NCI-H69 (cell line): Measurements from ENCODE around the gene ZC3H13.

Experiments
- DNase-seq: peaks from one replicate; lab custom pipeline; 2025; lab: John Stamatoyannopoulos, UW

The ZC3H13 gene

DNA sequence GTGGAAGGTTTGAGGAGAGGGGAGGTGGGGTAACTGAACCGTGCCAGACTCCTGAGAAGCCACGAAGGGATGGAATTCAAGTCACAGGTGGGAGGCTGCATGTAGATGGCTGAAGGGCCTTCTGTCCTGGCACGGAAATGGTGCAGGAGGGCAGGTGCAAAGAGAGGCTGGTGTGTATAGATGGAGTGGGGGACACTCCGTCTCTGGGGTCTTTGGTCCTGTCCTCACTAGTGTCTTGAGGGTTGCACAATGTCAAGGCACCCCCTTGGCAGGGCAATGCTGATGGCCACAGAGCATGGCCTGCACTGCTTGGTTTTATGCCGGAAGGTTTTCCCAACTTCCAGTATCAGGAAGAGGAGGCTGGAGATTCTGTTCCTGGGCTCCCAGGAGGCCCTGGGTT is 118.3 kb downstream of the ZC3H13 start:
- DNase-seq = no peak

GRCh38 chr13:45933203-45933908 is 119.2 kb downstream of the ZC3H13 start:
- no peak for DNase-seq

DNA sequence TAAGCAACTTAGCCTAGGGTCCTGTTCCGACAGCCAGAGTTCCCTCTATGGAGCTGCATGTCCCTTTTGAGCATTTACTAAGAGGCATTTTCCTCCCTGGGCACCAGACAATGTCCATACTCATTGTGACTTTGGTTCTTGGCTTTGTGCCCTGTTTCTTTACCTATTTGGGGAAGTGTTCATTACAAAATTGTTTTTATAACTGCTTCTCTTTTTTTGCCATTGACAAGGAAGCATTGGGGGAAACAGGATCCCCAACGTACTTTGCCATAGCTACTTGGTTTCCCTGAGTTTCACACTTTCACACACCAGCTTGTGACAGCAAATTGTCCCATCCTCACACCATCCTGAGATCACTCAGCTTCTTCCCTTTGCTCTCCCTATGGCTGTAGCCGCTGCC is 119.9 kb downstream of the ZC3H13 start:
- DNase-seq = no peak

GRCh38 chr13:45932172-45932571 is 120.4 kb downstream of the ZC3H13 start:
- no peak for DNase-seq

DNA sequence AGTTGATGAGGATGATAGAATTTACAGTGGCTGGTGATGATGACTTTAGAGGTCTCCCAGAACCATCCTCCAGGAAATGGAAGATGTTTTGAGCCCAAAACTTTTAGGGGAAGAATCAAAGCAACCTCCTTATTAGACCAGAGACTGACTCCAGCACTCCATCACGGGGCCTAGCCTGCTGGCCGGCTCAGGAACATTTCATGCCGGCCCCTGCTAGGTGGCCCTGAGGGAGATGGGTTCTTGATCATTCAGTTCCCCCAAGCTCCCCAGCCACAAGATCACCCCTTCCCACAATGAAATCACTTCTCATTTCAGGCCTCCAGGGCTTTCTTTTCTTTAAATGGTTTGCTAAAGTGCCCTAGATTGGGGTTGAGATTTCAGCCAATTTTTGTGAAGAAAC is 121.3 kb downstream of the ZC3H13 start:
- DNase-seq = no peak

GRCh38 chr13:45930177-45930576 is 122.4 kb downstream of the ZC3H13 start:
- DNase-seq = no peak

DNA sequence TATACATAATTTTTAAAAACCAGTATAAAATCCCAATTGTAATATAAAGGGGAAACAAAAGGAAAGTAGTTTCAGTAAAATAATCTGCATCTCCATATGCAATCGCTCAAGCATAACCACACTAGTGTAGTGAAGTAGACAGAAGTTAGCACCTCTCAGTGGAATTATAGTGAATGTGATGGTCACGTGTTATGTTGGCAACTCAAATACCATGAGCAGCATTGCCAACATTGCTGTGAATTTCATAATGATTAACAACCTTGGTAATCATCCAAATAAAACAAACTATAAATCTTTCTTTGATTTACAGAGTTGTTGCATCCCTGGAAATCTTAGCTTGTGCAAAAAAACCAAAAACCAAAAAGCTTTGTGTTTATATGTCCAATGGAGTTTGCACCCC is 123.7 kb downstream of the ZC3H13 start:
- peak; percentile 16 for DNase-seq

- DNase-seq = no peak
These were observed 124.4 kb downstream of the ZC3H13 start for GRCh38 chr13:45928176-45928575.

- no peak for DNase-seq
These were observed 125.8 kb downstream of the ZC3H13 start for GRCh38 chr13:45926741-45927140.

DNA sequence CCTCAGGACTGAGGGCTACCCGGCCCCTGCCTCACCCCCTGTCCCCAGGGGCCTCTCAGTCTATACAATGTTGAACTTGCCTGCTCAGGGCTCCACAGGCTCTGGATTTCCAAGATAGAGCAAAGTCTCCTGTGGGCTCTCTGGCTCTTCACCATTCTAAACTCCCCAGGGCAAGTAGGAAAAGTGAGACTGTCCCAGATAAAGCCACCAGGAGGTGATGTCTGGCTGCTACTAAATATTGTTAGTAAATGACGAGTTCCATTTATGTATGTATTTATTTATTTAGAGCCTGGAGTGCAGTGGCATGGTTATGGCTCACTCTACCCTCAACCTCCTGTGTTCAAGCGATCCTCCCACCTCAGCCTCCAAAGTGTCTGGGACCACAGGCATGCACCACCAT is 127.4 kb downstream of the ZC3H13 start:
- DNase-seq = no peak

DNA sequence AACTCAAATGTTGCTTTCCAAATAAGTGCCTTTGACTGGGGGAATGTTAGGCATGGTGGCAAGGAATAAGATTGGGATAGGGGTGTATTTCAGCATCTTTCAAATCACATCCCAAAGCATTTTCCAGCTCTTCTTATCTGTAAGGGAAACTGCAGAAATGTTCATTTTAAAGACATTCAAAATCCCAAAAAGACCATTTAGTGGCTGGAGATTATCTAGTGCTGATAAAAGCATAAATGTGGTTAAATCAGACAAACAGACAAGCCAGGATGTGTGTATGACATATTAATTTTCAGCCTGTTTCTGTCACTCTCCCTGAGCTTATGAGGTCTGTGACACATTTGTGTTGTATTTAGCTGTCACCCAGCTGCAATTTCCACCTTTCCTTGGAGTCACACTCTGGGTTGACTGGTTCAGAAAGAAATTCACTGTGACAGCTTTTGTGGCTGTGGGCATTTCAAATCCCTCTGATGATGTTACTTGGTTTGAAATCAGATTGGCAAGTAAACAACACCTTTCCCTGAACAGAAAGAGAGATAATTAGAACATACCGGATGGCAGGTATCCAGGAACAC is 131.3 kb downstream of the ZC3H13 start:
- peak; percentile 0 for DNase-seq

GRCh38 chr13:45918597-45918996 is 133.9 kb downstream of the ZC3H13 start:
- no peak for DNase-seq

- no peak for DNase-seq
These were observed 135.5 kb downstream of the ZC3H13 start for GRCh38 chr13:45917019-45917418.

DNA sequence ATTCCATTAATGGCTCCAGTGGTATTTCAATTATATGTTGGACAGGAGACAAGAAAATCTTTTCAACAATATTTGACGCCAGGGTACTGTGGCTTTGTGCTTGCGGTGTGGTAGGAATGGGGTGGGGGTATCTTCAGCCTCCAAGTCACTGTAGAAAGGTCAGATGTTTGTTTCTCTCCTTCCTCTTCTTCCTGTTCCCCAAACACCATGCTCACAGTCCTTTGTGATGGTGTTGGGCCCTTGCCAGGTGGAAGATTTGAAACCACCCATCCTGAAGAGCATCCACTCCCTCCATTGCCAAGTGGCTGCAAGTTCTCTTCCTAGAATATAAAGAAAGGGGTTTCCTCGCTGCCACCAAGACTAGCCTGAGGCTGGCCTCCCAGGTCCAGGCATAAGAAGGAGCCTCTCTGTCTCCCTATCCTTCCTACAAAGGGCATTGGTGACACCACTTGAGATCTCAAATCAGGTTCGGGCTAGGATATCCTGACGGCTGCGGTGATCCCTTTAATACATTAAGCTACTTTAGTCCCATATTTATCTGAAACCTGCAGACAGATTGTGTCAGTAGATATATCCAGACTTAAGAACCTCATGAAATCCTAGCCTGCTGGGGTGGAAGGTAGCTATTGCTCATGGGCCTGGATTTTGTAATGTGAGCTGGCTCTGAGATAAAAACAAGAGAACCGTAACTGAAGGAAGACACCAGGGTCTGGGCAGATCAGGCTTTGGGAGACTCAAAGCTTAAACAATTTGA is 136.7 kb downstream of the ZC3H13 start:
- no peak for DNase-seq

DNA sequence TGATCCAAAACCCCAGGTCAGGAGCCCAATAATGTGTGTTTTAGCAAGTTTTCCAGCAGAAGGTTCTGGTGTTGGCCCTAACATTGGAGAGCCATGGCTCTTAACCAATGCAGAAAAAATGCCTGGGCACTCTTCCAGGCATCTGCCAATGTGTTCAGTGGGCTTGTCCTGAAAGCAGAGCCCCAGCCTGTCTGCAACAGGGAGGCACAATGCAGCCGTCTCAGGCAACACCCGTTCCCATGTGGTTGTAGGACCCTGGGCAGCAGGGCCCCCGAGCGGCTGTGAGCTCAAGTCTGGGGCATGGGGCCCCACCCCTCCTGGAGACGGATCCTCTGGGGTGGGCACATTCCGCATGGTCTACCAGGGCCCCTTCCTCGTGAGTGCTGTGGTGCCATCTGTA is 142.9 kb downstream of the ZC3H13 start:
- no peak for DNase-seq

DNA sequence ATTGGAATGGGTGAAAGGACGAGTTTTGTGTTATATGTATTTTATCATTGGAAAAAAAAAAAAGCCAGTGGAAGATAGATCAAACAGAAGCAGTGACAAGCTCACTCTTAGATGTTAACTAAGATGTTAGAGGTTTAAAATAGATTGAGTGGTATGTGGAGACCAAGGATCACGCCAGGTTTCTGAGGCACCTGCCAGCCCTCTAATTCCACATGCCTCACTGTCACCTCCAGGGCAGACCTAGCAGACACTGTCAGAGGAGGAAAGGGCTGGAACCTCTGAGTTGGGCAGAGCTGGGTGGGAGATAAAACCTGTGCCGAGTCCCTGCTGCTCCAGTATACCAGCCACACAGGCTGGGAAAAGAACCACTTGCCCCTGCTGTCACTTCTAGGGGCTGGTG is 143.5 kb downstream of the ZC3H13 start:
- no peak for DNase-seq

DNA sequence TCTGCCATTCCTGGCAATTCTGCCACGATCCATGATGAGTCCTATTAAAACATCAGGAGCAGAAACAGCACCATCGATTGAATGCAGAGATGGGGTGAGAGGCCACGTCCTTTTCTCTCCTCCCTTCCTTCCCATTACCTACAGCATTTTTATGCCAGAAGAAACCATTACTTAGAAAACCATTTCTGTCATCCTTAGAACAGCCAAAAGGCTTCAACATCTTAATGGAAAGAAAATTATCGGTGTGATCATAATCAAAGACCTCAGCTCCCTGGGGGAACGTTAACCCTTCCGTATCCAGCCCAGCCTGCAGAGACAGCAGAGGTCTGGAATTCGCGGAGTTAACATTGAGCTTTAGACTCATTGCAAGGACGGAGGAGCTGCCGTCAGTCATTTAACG is 145.0 kb downstream of the ZC3H13 start:
- DNase-seq = no peak
